IMR-90 (cell line): ENCODE results near the gene NFKBIE. TPM values are rescaled to one million over a fixed set of nuclear protein-coding genes. Genes with fewer than 3 reads are reported as not detected.

Source experiments
- ATAC-seq: fragments of 200-7000 bp; cut with Tn5 transposase; 2 replicates; pipeline ENCODE4 v1.9.1; 2020; ENCODE audit warnings: low read depth, mild to moderate bottlenecking, moderate library complexity
- BruUV-seq: library from RNA; stranded (reverse); fragments of 400-500 nt; replicated peaks from 2 replicates; lab custom pipeline; 2021; lab: Mats Ljungman, UMichigan
- CTCF ChIA-PET: fragments of 300-600 bp; formaldehyde crosslinking; extraction: SDS; loops from one replicate; lab custom pipeline; 2021; ENCODE audit warnings: antibody characterized with exemption; lab: Yijun Ruan, JAX
- POLR2A ChIA-PET: fragments of 300-600 bp; sonication (Branson Sonifier 250); formaldehyde crosslinking; loops from one replicate; lab custom pipeline; 2022; ENCODE audit warnings: antibody characterized with exemption; ENCODE audit not compliant: unreplicated experiment; lab: Charles Lee
- DNase-seq: peaks from one replicate; pipeline ENCODE4 v3.0.0; 2013
- H2AFZ ChIP-seq: replicated peaks from 2 replicates; pipeline ENCODE3; 2013; ENCODE audit warnings: low read length, mild to moderate bottlenecking; ENCODE audit not compliant: poor library complexity
- H2AK5ac ChIP-seq: 2 replicates; pipeline ENCODE4 v1.6.1; 2013; ENCODE audit warnings: low read depth, low read length, inconsistent platforms
- H2AK9ac ChIP-seq: replicated peaks from 2 replicates; pipeline ENCODE3; 2013; ENCODE audit warnings: mild to moderate bottlenecking, low read depth, low read length, moderate library complexity; ENCODE audit not compliant: poor library complexity
- H2BK120ac ChIP-seq: 2 replicates; pipeline ENCODE4 v1.6.1; 2013; ENCODE audit warnings: low read depth, low read length, inconsistent platforms
- H2BK15ac ChIP-seq: 3 replicates; pipeline ENCODE4 v1.6.1; 2013; ENCODE audit warnings: low read depth, low read length, inconsistent platforms
- H2BK20ac ChIP-seq: 2 replicates; pipeline ENCODE4 v1.6.1; 2013; ENCODE audit warnings: low read depth, mild to moderate bottlenecking, inconsistent platforms, low read length, moderate library complexity
- H2BK5ac ChIP-seq: 2 replicates; pipeline ENCODE4 v1.6.1; 2013; ENCODE audit warnings: mild to moderate bottlenecking, low read depth, low read length, inconsistent platforms; ENCODE audit not compliant: poor library complexity, severe bottlenecking
- H3K14ac ChIP-seq: replicated peaks from 2 replicates; pipeline ENCODE4 v1.6.1; 2013; ENCODE audit warnings: low read depth, low read length, inconsistent platforms
- H3K18ac ChIP-seq: 2 replicates; pipeline ENCODE4 v1.6.1; 2013; ENCODE audit warnings: low read depth, low read length, control low read depth
- H3K23ac ChIP-seq: 2 replicates; pipeline ENCODE4 v1.6.1; 2013; ENCODE audit warnings: low read depth, low read length, inconsistent platforms
- H3K27ac ChIP-seq: 2 replicates; pipeline ENCODE4 v1.5.1; 2013; ENCODE audit warnings: mild to moderate bottlenecking, control low read depth, low read length; ENCODE audit not compliant: insufficient read depth
- H3K27me3 ChIP-seq: 2 replicates; pipeline ENCODE4 v1.6.1; 2013; ENCODE audit warnings: low read length; ENCODE audit not compliant: control insufficient read depth, insufficient read depth
- H3K36me3 ChIP-seq: 2 replicates; pipeline ENCODE4 v1.6.1; 2013; ENCODE audit warnings: low read length, mixed read lengths; ENCODE audit not compliant: control insufficient read depth, insufficient read depth
- H3K4ac ChIP-seq: 2 replicates; pipeline ENCODE4 v1.6.1; 2013; ENCODE audit warnings: low read depth, low read length, inconsistent platforms
- H3K4me1 ChIP-seq: 2 replicates; pipeline ENCODE4 v1.6.1; 2013; ENCODE audit warnings: low read length, mixed read lengths; ENCODE audit not compliant: control insufficient read depth, insufficient read depth
- H3K4me2 ChIP-seq: 2 replicates; pipeline ENCODE4 v1.6.1; 2013; ENCODE audit warnings: low read depth, mild to moderate bottlenecking, control low read depth, low read length, moderate library complexity
- H3K4me3 ChIP-seq: 2 replicates; pipeline ENCODE4 v1.5.1; 2013; ENCODE audit warnings: low read depth, mild to moderate bottlenecking, control low read depth, low read length, moderate library complexity; ENCODE audit not compliant: insufficient read depth
- H3K56ac ChIP-seq: 2 replicates; pipeline ENCODE4 v1.6.1; 2013; ENCODE audit warnings: low read length, inconsistent platforms; ENCODE audit not compliant: insufficient read depth; ENCODE audit errors: extremely low read depth
- H3K79me1 ChIP-seq, 2 experiments: 2 replicates each; pipeline ENCODE4 v1.6.1; 2013; ENCODE audit warnings: low read length in 2 of 2, inconsistent platforms in 1 of 2, low read depth in 1 of 2
- H3K9ac ChIP-seq: 2 replicates; pipeline ENCODE4 v1.6.1; 2013; ENCODE audit warnings: low read depth, low read length, control low read depth
- H3K9me1 ChIP-seq: 2 replicates; pipeline ENCODE4 v1.6.1; 2013; ENCODE audit warnings: low read length, inconsistent platforms; ENCODE audit not compliant: insufficient read depth
- H3K9me3 ChIP-seq: 2 replicates; pipeline ENCODE4 v1.6.1; 2013; ENCODE audit warnings: low read length; ENCODE audit not compliant: control insufficient read depth, insufficient read depth
- H4K20me1 ChIP-seq: 2 replicates; pipeline ENCODE4 v1.6.1; 2013; ENCODE audit warnings: low read length, inconsistent platforms; ENCODE audit not compliant: insufficient read depth
- H4K5ac ChIP-seq: 2 replicates; pipeline ENCODE4 v1.6.1; 2013; ENCODE audit warnings: mild to moderate bottlenecking, low read depth, low read length, control low read depth
- H4K8ac ChIP-seq, 2 experiments: 2 replicates each; pipeline ENCODE4 v1.6.1; 2013; ENCODE audit warnings: low read depth in 2 of 2, low read length in 2 of 2, control low read depth in 1 of 2, inconsistent platforms in 1 of 2
- H4K91ac ChIP-seq: 2 replicates; pipeline ENCODE4 v1.6.1; 2013; ENCODE audit warnings: low read depth, low read length, inconsistent platforms; ENCODE audit not compliant: insufficient read depth
- BHLHE40 ChIP-seq: fragments of 150-350 bp; IDR thresholded peaks from 2 replicates; pipeline ENCODE4 v1.6.1; 2016; ENCODE audit warnings: mild to moderate bottlenecking, low read depth, low read length
- CEBPB ChIP-seq: IDR thresholded peaks from 2 replicates; pipeline ENCODE4 v1.6.1; 2012; ENCODE audit warnings: low read depth, low read length, improper control_type of control experiment
- CHD1 ChIP-seq: IDR thresholded peaks from 2 replicates; pipeline ENCODE4 v1.6.1; 2012; ENCODE audit warnings: low read depth, low read length, improper control_type of control experiment
- CTCF ChIP-seq: conservative IDR thresholded peaks from 2 replicates; pipeline ENCODE4 v1.5.1; 2012; ENCODE audit warnings: mild to moderate bottlenecking, low read depth, low read length, improper control_type of control experiment
- ELK1 ChIP-seq: fragments of 150-350 bp; IDR thresholded peaks from 2 replicates; pipeline ENCODE4 v1.6.1; 2016; ENCODE audit warnings: low read depth, mild to moderate bottlenecking, low read length, moderate library complexity, borderline replicate concordance
- FOS ChIP-seq: fragments of 150-350 bp; IDR thresholded peaks from 2 replicates; pipeline ENCODE4 v1.6.1; 2016; ENCODE audit warnings: low read depth, low read length
- MAFK ChIP-seq: IDR thresholded peaks from 2 replicates; pipeline ENCODE4 v1.6.1; 2012; ENCODE audit warnings: low read depth, low read length, improper control_type of control experiment
- MAZ ChIP-seq: IDR thresholded peaks from 2 replicates; pipeline ENCODE4 v1.6.1; 2012; ENCODE audit warnings: low read depth, mild to moderate bottlenecking, low read length, improper control_type of control experiment, moderate library complexity, borderline replicate concordance
- MXI1 ChIP-seq: IDR thresholded peaks from 2 replicates; pipeline ENCODE4 v1.6.1; 2012; ENCODE audit warnings: low read depth, mild to moderate bottlenecking, low read length, moderate library complexity, borderline replicate concordance
- NFE2L2 ChIP-seq: fragments of 150-350 bp; IDR thresholded peaks from 2 replicates; pipeline ENCODE4 v1.6.1; 2016; ENCODE audit warnings: low read depth, mild to moderate bottlenecking, low read length
- POLR2A ChIP-seq: IDR thresholded peaks from 2 replicates; pipeline ENCODE4 v1.6.1; 2012; ENCODE audit warnings: mild to moderate bottlenecking, low read depth, low read length
- RAD21 ChIP-seq: IDR thresholded peaks from 2 replicates; pipeline ENCODE4 v1.6.1; 2012; ENCODE audit warnings: low read length, improper control_type of control experiment
- RCOR1 ChIP-seq: IDR thresholded peaks from 2 replicates; pipeline ENCODE4 v1.6.1; 2012; ENCODE audit warnings: mild to moderate bottlenecking, low read length, improper control_type of control experiment; ENCODE audit not compliant: insufficient replicate concordance
- RFX5 ChIP-seq: IDR thresholded peaks from 2 replicates; pipeline ENCODE4 v1.8.0; 2012; ENCODE audit warnings: low read depth, mild to moderate bottlenecking, low read length, moderate library complexity
- SMC3 ChIP-seq: fragments of 150-350 bp; IDR thresholded peaks from 2 replicates; pipeline ENCODE4 v1.6.1; 2016; ENCODE audit warnings: low read depth, mild to moderate bottlenecking, antibody characterized with exemption, low read length, moderate library complexity
- USF2 ChIP-seq: fragments of 150-350 bp; IDR thresholded peaks from 2 replicates; pipeline ENCODE4 v1.6.1; 2017; ENCODE audit warnings: mild to moderate bottlenecking, antibody characterized with exemption, low read length, low read depth
- WGBS, 2 experiments: methylation state at CpG; one replicate each; pipeline versions ENCODE4 v1.1.5 to v1.1.7; 2013; ENCODE audit warnings: missing lambda C conversion rate in 2 of 2; ENCODE audit not compliant: insufficient read length in 1 of 2; ENCODE audit errors: extremely low coverage in 2 of 2; 5-methylcytosine and 5-hydroxymethylcytosine counted together
- dilution Hi-C: fragments of 300-500 bp; cut with HindIII; formaldehyde crosslinking; loops from one replicate; pipeline ENCODE4 v1.14.3; 2018; ENCODE audit warnings: low sequenced_read_pairs; ENCODE audit not compliant: unreplicated experiment
- in situ Hi-C: fragments of 300-500 bp; cut with MboI; formaldehyde crosslinking; loops from 3 replicates; pipeline ENCODE4 v1.14.3; 2019; ENCODE audit warnings: low sequenced_read_pairs, inconsistent platforms, mixed read lengths
- intact Hi-C: fragments of 100-400 bp; cut with micrococcal nuclease; formaldehyde crosslinking; loops from 2 replicates; pipeline ENCODE4 v1.10.0; 2022
- polyA plus RNA-seq, 3 experiments: library from polyadenylated mRNA; depleted of rRNA; stranded (reverse); fragments of >200 nt; gene quantifications; 2 replicates each; pipeline ENCODE4 v1.2.3, GENCODE V29; 2012; ENCODE audit warnings: low replicate concordance in 1 of 3
- total RNA-seq: library from RNA; depleted of rRNA; stranded (reverse); fragments of >200 nt; gene quantifications from 2 replicates; pipeline ENCODE4 v1.2.3, GENCODE V29; 2012

Gene NFKBIE
- total and polyA plus RNA-seq, 2 of the 4 experiments (the other 2 are of a cell fraction), result 7.9 to 13.0 TPM

GRCh38 chr6:44258325-44258863 lies 7.0 kb downstream of the NFKBIE start:
- Histone ChIP-seq H2AK9ac (peak overlapping the region; percentile 11), H3K4me3 (no peak overlapping the region), H3K9ac (no peak overlapping the region; the same call in 1 of the 2 replicates), H2AFZ (no peak overlapping the region), H3K23ac (0 out of 2 replicates have a peak overlapping the region, but pooled peaks have one; percentile 99), H2BK20ac (no peak overlapping the region), H3K14ac (no peak overlapping the region), H2AK5ac (no peak overlapping the region), H3K27ac (no peak overlapping the region), H4K5ac (no peak overlapping the region; the same call in 1 of the 2 replicates), H3K27me3 (no peaks in the 10 kb centered on the region), H4K8ac (peak overlapping the region; percentile 94 to 98; a peak in 1 of 4 replicates), H3K4me2 (no peak overlapping the region), H3K4ac (no peak overlapping the region), H3K9me1 (peaks cover 17% of the 10 kb centered on the region), H2BK120ac (no peak overlapping the region), H4K91ac (no peak overlapping the region), H3K18ac (no peak overlapping the region), H3K4me1 (peaks cover 19% of the 10 kb centered on the region), H2BK5ac (no peak overlapping the region), H3K79me1 (peaks cover 14 to 63% of the 10 kb centered on the region in 2 experiments), H4K20me1 (peaks cover 33% of the 10 kb centered on the region), H3K9me3 (no peaks in the 10 kb centered on the region), H3K56ac (no peak overlapping the region), H3K36me3 (peaks cover 31% of the 10 kb centered on the region), H2BK15ac (no peak overlapping the region)
- in situ Hi-C loops, result no loop called here
- POLR2A ChIA-PET, result no interaction called here
- WGBS, 2 experiments, result 61% methylated on average over 3 of the region's 9 CpGs; no CpG with 5 or more reads in 1 of the 2 experiments
- CTCF ChIA-PET, result no interaction called here
- BruUV-seq, result no TSS peak
- no peak for DNase-seq
- no peak for ATAC-seq
- dilution Hi-C loops, result no loop called here
- no peak for TF ChIP-seq FOS
- TF ChIP-seq MXI1, result no peak
- TF ChIP-seq SMC3, result no peak
- no peak for TF ChIP-seq MAZ
- no peak for TF ChIP-seq RAD21
- no peak for TF ChIP-seq USF2
- TF ChIP-seq CHD1, result no peak
- no peak for TF ChIP-seq CEBPB
- TF ChIP-seq RFX5, result no peak
- TF ChIP-seq ELK1, result no peak
- no peak for TF ChIP-seq BHLHE40
- no peak for TF ChIP-seq POLR2A
- TF ChIP-seq CTCF, result no peak
- TF ChIP-seq RCOR1, result no peak
- TF ChIP-seq NFE2L2, result no peak
- no peak for TF ChIP-seq MAFK
- intact Hi-C loops, result no loop called here
